HL-60 (cell line): ENCODE measurements around the gene DPH3.

Source experiments
- DNase-seq, 2 experiments: peaks; one replicate each; pipeline ENCODE4 v3.0.0-alpha.2; 2010 to 2020; ENCODE audit warnings: low read depth in 1 of 2, low spot score in 1 of 2
- H3K27ac ChIP-seq: fragments of 250-450 bp; sonication (Bioruptor Pico); replicated peaks from 2 replicates; pipeline ENCODE4 v1.5.1; 2020; ENCODE audit warnings: mild to moderate bottlenecking, moderate library complexity
- H3K27me3 ChIP-seq: fragments of 250-450 bp; sonication (Bioruptor Pico); 2 replicates; pipeline ENCODE4 v1.5.1; 2021; ENCODE audit warnings: mild to moderate bottlenecking, moderate library complexity; ENCODE audit not compliant: insufficient read depth, poor library complexity, severe bottlenecking
- H3K4me3 ChIP-seq: replicated peaks from 2 replicates; pipeline ENCODE4 v1.5.1; 2011; ENCODE audit warnings: mild to moderate bottlenecking, control low read depth, low read length; ENCODE audit not compliant: insufficient read depth
- GABPA ChIP-seq: IDR thresholded peaks from 2 replicates; pipeline ENCODE4 v1.6.1; 2012; ENCODE audit warnings: low read depth
- POLR2AphosphoS5 ChIP-seq: IDR thresholded peaks from 2 replicates; pipeline ENCODE4 v1.6.1; 2012; ENCODE audit warnings: low read depth
- SPI1 ChIP-seq: IDR thresholded peaks from 2 replicates; pipeline ENCODE4 v1.6.1; 2012; ENCODE audit warnings: low read depth, mild to moderate bottlenecking, borderline replicate concordance
- TF ChIP-seq, protein P1 (sequence below): IDR thresholded peaks from 2 replicates; pipeline ENCODE4 v1.6.1; 2012; ENCODE audit warnings: low read depth; ENCODE audit not compliant: insufficient replicate concordance
- TF ChIP-seq, protein P2 (sequence below): IDR thresholded peaks from one replicate; pipeline ENCODE4 v1.5.1; 2011; ENCODE audit warnings: low read length, control low read depth, inconsistent platforms; ENCODE audit not compliant: insufficient read depth

DPH3 gene

DNA sequence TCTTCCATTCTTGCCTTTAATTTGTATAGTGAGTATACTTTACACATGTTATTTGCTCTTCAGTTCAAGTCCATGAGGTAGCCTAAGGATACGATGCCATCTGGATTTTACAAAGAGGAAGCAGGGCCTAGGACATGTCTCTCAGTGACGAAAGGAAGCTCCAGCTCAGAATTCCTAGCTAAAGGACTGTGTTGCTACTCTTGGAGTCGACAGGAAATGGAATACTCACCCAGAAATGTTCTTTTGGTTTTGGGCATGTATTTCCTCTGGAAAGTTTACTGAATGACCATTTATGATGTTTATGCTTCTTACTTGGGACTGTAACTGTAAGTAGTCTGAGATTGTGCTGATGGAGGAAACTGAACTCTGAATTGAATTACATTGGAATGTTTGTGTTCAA lies 12.7 kb upstream of the DPH3 start:
- H3K4me3 ChIP-seq = no peak overlapping the region
- no peak for DNase-seq
- no peaks in the 10 kb centered on the region for H3K27me3 ChIP-seq
- TF ChIP-seq, protein P1, sequence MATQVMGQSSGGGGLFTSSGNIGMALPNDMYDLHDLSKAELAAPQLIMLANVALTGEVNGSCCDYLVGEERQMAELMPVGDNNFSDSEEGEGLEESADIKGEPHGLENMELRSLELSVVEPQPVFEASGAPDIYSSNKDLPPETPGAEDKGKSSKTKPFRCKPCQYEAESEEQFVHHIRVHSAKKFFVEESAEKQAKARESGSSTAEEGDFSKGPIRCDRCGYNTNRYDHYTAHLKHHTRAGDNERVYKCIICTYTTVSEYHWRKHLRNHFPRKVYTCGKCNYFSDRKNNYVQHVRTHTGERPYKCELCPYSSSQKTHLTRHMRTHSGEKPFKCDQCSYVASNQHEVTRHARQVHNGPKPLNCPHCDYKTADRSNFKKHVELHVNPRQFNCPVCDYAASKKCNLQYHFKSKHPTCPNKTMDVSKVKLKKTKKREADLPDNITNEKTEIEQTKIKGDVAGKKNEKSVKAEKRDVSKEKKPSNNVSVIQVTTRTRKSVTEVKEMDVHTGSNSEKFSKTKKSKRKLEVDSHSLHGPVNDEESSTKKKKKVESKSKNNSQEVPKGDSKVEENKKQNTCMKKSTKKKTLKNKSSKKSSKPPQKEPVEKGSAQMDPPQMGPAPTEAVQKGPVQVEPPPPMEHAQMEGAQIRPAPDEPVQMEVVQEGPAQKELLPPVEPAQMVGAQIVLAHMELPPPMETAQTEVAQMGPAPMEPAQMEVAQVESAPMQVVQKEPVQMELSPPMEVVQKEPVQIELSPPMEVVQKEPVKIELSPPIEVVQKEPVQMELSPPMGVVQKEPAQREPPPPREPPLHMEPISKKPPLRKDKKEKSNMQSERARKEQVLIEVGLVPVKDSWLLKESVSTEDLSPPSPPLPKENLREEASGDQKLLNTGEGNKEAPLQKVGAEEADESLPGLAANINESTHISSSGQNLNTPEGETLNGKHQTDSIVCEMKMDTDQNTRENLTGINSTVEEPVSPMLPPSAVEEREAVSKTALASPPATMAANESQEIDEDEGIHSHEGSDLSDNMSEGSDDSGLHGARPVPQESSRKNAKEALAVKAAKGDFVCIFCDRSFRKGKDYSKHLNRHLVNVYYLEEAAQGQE = no peak
- TF ChIP-seq GABPA (no peak), SPI1 (no peak), POLR2AphosphoS5 (no peak)
- TF ChIP-seq, protein P2, sequence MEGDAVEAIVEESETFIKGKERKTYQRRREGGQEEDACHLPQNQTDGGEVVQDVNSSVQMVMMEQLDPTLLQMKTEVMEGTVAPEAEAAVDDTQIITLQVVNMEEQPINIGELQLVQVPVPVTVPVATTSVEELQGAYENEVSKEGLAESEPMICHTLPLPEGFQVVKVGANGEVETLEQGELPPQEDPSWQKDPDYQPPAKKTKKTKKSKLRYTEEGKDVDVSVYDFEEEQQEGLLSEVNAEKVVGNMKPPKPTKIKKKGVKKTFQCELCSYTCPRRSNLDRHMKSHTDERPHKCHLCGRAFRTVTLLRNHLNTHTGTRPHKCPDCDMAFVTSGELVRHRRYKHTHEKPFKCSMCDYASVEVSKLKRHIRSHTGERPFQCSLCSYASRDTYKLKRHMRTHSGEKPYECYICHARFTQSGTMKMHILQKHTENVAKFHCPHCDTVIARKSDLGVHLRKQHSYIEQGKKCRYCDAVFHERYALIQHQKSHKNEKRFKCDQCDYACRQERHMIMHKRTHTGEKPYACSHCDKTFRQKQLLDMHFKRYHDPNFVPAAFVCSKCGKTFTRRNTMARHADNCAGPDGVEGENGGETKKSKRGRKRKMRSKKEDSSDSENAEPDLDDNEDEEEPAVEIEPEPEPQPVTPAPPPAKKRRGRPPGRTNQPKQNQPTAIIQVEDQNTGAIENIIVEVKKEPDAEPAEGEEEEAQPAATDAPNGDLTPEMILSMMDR = no peak
- no peak overlapping the region for H3K27ac ChIP-seq

GRCh38 chr3:16273867-16274266 lies 9.1 kb upstream of the DPH3 start:
- no peak for DNase-seq

GRCh38 chr3:16272588-16272987 lies 7.8 kb upstream of the DPH3 start:
- no peak for DNase-seq
- H3K4me3 ChIP-seq = no peak overlapping the region
- no peak overlapping the region for H3K27ac ChIP-seq
- H3K27me3 ChIP-seq = no peaks in the 10 kb centered on the region
- no peak for TF ChIP-seq SPI1
- no peak for TF ChIP-seq GABPA
- TF ChIP-seq, protein P1 = no peak
- TF ChIP-seq, protein P2 = no peak
- TF ChIP-seq POLR2AphosphoS5 = no peak

More at GRCh38 chr3:16273867-16274266, 9.1 kb upstream of the DPH3 start:
- Histone ChIP-seq H3K27ac (no peak overlapping the region), H3K4me3 (no peak overlapping the region), H3K27me3 (no peaks in the 10 kb centered on the region)
- no peak for TF ChIP-seq GABPA
- no peak for TF ChIP-seq POLR2AphosphoS5
- TF ChIP-seq SPI1 = no peak
- TF ChIP-seq, protein P1 = no peak
- TF ChIP-seq, protein P2 = no peak
